K562 (cell line): ENCODE data around the gene ZNF346. TPM values are rescaled to one million over a fixed set of nuclear protein-coding genes. Genes with fewer than 3 reads are reported as not detected.
A peak's percentile ranks its signal among the peaks of the same experiment; 100 is the strongest.

Experiments
- C11orf30 ChIP-seq: fragments of 450-650 bp; IDR thresholded peaks from 2 replicates; pipeline ENCODE4 v1.6.1; 2016; ENCODE audit warnings: low read depth, mild to moderate bottlenecking
- CBFA2T3 ChIP-seq: fragments of 450-650 bp; IDR thresholded peaks from 2 replicates; pipeline ENCODE4 v1.6.1; 2017
- CBX2 ChIP-seq: fragments of 200-600 bp; sonication (generic); IDR thresholded peaks from one replicate; pipeline ENCODE4 v1.6.1; 2012; ENCODE audit warnings: mild to moderate bottlenecking, low read length, inconsistent platforms; ENCODE audit not compliant: insufficient read depth, poor library complexity, severe bottlenecking
- ELF1 ChIP-seq: fragments of 200-800 bp; sonication (Bioruptor generic); IDR thresholded peaks from 2 replicates; pipeline ENCODE4 v1.6.1; 2016; ENCODE audit warnings: missing genetic modification characterization, missing compliant biosample characterization
- ETV1 ChIP-seq: fragments of 450-650 bp; conservative IDR thresholded peaks from 2 replicates; pipeline ENCODE4 v1.6.1; 2016; ENCODE audit warnings: missing genetic modification characterization, control low read depth, low read depth, missing compliant biosample characterization
- FOXA3 ChIP-seq, 2 experiments: fragments of 450-650 bp in 1 of 2; sonication (generic) in 1 of 2; formaldehyde crosslinking; IDR thresholded peaks in 1 of 2; conservative IDR thresholded peaks in 1 of 2; 2 replicates each; pipeline versions ENCODE4 v1.4.0 to v1.8.0; 2020 to 2022; ENCODE audit warnings: mild to moderate bottlenecking in 2 of 2, missing genetic modification reagents in 1 of 2
- KLF6 ChIP-seq: fragments of 250-450 bp; sonication (Bioruptor Pico); IDR thresholded peaks from 2 replicates; pipeline ENCODE4 v1.4.0; 2020; ENCODE audit warnings: mild to moderate bottlenecking, moderate library complexity, borderline replicate concordance
- MED1 ChIP-seq: sonication (generic); formaldehyde crosslinking; IDR thresholded peaks from 2 replicates; pipeline ENCODE4 v1.8.1; 2023; ENCODE audit warnings: missing genetic modification reagents, borderline replicate concordance
- NBN ChIP-seq: fragments of 450-650 bp; IDR thresholded peaks from 2 replicates; pipeline ENCODE4 v1.6.1; 2016; ENCODE audit warnings: low read depth, mild to moderate bottlenecking
- NUFIP1 ChIP-seq: fragments of 450-650 bp; IDR thresholded peaks from 2 replicates; pipeline ENCODE4 v1.6.1; 2018; ENCODE audit not compliant: partially characterized antibody
- POLR2G ChIP-seq: fragments of 200-400 bp; formaldehyde crosslinking; IDR thresholded peaks from 2 replicates; pipeline ENCODE4 v1.6.1; 2017; ENCODE audit warnings: low read depth, mild to moderate bottlenecking, antibody characterized with exemption, low read length, moderate library complexity
- RB1 ChIP-seq: fragments of 450-650 bp; IDR thresholded peaks from 2 replicates; pipeline ENCODE4 v1.6.1; 2017; ENCODE audit warnings: low read depth, mild to moderate bottlenecking
- SRSF7 ChIP-seq: fragments of 200-400 bp; formaldehyde crosslinking; optimal IDR thresholded peaks from 2 replicates; pipeline ENCODE3; 2017; ENCODE audit warnings: mild to moderate bottlenecking, low read depth, low read length
- ZNF12 ChIP-seq: sonication (generic); formaldehyde crosslinking; IDR thresholded peaks from 2 replicates; pipeline ENCODE4 v1.4.0; 2020; ENCODE audit warnings: mild to moderate bottlenecking, missing genetic modification reagents
- ZNF212 ChIP-seq: fragments of 450-650 bp; formaldehyde crosslinking; IDR thresholded peaks from 2 replicates; pipeline ENCODE4 v1.4.0; 2020; ENCODE audit warnings: mild to moderate bottlenecking
- ZNF431 ChIP-seq: sonication (generic); formaldehyde crosslinking; IDR thresholded peaks from 2 replicates; pipeline ENCODE4 v1.8.0; 2022; ENCODE audit warnings: mild to moderate bottlenecking, missing genetic modification reagents
- polyA plus RNA-seq, 8 experiments: library from polyadenylated mRNA; depleted of rRNA in 4 of 8; stranded (reverse) in 5 of 8; unstranded in 3 of 8; fragments of >200 nt; fragmentation: Nextera tagmentation in 2 of 8; fragmentation: Illumina TruSeq in 1 of 8; extraction: Ambion mirVana in 2 of 8; extraction: Trizol in 1 of 8; gene quantifications; 2 replicates each; pipeline versions ENCODE4 v1.2.1 to v1.2.3, GENCODE V29; 2011 to 2014; ENCODE audit warnings: inconsistent platforms in 1 of 8, missing spikeins in 1 of 8
- total RNA-seq, 7 experiments: library from RNA; depleted of rRNA in 6 of 7; stranded (reverse); fragments of >200 nt in 6 of 7; fragmentation: Illumina TruSeq in 2 of 7; extraction: Trizol in 2 of 7; gene quantifications; 2 replicates each; pipeline versions ENCODE4 v1.2.1 to v1.2.3, GENCODE V29; 2011 to 2021; ENCODE audit warnings: low replicate concordance in 1 of 7
- TF ChIP-seq, protein P1 (sequence below), 2 experiments: IDR thresholded peaks; 2 replicates each; pipeline ENCODE4 v1.6.1; 2012; ENCODE audit warnings: improper control_type of control experiment in 2 of 2, low read depth in 2 of 2, low read length in 2 of 2, borderline replicate concordance in 1 of 2
- TF ChIP-seq, protein P2 (sequence below): fragments of 200-800 bp; sonication (Bioruptor generic); IDR thresholded peaks from 2 replicates; pipeline ENCODE4 v1.6.1; 2017; ENCODE audit warnings: missing genetic modification characterization, missing compliant biosample characterization
- TF ChIP-seq, protein P3 (sequence below): fragments of 200-400 bp; formaldehyde crosslinking; IDR thresholded peaks from 2 replicates; pipeline ENCODE4 v1.6.1; 2017; ENCODE audit warnings: mild to moderate bottlenecking, low read depth, low read length, moderate library complexity
- TF ChIP-seq, protein P4 (sequence below): fragments of 250-450 bp; sonication (Bioruptor Pico); IDR thresholded peaks from 2 replicates; pipeline ENCODE4 v1.8.0; 2021; ENCODE audit warnings: moderate library complexity, mild to moderate bottlenecking, inconsistent platforms

ZNF346 gene
- total and polyA plus RNA-seq, 9 of the 15 experiments (the other 6 are each of a cell fraction or from before 2014, with no cell fraction given) = 5.0 to 25.1 (median 20.1) TPM

DNA sequence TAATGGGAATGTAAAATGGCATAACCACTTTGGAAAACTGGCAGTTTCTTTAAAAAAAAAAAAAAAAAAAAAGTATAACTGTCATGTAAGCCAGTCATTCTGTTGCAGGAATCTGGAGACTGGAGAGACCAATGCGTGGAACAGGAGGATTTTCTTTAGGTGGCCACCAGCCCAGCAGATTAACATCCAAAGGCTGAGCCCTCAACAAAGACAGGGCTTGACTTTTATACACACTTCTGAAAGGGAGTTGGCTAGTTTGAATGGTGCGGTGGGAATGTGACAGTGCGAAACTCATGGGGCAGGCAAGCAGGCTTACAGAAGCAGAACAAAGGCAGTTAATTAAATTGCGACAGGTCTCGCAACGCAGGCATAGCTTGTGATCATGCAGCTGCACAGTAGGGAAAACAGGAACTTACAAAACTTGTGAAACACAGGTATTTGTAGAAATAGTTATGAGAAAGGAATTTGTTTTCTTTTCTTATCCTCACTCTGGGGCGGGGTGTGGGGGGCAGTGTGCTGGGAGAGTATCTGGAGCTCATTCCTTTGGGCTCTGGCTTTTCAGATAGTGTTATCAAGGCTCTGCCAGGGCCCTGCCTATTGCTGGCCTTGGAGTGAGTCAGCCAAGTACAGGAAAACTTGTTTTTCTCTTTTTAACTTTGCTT is 27.9 kb upstream of the ZNF346 start (continued):
- TF ChIP-seq, protein P1, sequence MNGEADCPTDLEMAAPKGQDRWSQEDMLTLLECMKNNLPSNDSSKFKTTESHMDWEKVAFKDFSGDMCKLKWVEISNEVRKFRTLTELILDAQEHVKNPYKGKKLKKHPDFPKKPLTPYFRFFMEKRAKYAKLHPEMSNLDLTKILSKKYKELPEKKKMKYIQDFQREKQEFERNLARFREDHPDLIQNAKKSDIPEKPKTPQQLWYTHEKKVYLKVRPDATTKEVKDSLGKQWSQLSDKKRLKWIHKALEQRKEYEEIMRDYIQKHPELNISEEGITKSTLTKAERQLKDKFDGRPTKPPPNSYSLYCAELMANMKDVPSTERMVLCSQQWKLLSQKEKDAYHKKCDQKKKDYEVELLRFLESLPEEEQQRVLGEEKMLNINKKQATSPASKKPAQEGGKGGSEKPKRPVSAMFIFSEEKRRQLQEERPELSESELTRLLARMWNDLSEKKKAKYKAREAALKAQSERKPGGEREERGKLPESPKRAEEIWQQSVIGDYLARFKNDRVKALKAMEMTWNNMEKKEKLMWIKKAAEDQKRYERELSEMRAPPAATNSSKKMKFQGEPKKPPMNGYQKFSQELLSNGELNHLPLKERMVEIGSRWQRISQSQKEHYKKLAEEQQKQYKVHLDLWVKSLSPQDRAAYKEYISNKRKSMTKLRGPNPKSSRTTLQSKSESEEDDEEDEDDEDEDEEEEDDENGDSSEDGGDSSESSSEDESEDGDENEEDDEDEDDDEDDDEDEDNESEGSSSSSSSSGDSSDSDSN (IDR thresholded peaks at IDR 0.05; ENCODE audit: borderline replicate concordance in 1 of 2, low read depth in 2 of 2, low read length in 2 of 2) = no peak; a peak in 1 of 4 replicates
- TF ChIP-seq RB1 = no peak
- TF ChIP-seq CBFA2T3 = peak; percentile 99
- TF ChIP-seq, protein P2, sequence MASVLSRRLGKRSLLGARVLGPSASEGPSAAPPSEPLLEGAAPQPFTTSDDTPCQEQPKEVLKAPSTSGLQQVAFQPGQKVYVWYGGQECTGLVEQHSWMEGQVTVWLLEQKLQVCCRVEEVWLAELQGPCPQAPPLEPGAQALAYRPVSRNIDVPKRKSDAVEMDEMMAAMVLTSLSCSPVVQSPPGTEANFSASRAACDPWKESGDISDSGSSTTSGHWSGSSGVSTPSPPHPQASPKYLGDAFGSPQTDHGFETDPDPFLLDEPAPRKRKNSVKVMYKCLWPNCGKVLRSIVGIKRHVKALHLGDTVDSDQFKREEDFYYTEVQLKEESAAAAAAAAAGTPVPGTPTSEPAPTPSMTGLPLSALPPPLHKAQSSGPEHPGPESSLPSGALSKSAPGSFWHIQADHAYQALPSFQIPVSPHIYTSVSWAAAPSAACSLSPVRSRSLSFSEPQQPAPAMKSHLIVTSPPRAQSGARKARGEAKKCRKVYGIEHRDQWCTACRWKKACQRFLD (CRISPR knock-in tag) = peak; percentile 94
- TF ChIP-seq FOXA3 (CRISPR knock-in tag; conservative IDR thresholded peaks at IDR 0.05 in 1 of 2, IDR thresholded peaks at IDR 0.05 in 1 of 2) = peak in 1 of 2 experiments; percentile 65; a peak in 2 of 4 replicates
- TF ChIP-seq ZNF212 (CRISPR knock-in tag) = 0 out of 2 replicates have a peak, but pooled peaks have one; percentile 72
- TF ChIP-seq CBX2 = no peak
- TF ChIP-seq NBN = peak; percentile 96
- TF ChIP-seq ZNF12 = no peak
- TF ChIP-seq POLR2G = no peak
- peak; percentile 55; the same call in 1 of the 2 replicates for TF ChIP-seq C11orf30
- TF ChIP-seq SRSF7 = no peak
- TF ChIP-seq, protein P3, sequence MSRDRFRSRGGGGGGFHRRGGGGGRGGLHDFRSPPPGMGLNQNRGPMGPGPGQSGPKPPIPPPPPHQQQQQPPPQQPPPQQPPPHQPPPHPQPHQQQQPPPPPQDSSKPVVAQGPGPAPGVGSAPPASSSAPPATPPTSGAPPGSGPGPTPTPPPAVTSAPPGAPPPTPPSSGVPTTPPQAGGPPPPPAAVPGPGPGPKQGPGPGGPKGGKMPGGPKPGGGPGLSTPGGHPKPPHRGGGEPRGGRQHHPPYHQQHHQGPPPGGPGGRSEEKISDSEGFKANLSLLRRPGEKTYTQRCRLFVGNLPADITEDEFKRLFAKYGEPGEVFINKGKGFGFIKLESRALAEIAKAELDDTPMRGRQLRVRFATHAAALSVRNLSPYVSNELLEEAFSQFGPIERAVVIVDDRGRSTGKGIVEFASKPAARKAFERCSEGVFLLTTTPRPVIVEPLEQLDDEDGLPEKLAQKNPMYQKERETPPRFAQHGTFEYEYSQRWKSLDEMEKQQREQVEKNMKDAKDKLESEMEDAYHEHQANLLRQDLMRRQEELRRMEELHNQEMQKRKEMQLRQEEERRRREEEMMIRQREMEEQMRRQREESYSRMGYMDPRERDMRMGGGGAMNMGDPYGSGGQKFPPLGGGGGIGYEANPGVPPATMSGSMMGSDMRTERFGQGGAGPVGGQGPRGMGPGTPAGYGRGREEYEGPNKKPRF = no peak
- TF ChIP-seq NUFIP1 = no peak
- TF ChIP-seq KLF6 (CRISPR knock-in tag) = peak; percentile 73; the same call in 1 of the 2 replicates
- TF ChIP-seq ZNF431 = 0 out of 2 replicates have a peak, but pooled peaks have one; percentile 46
- peak; percentile 77 for TF ChIP-seq ETV1 (tag)
- TF ChIP-seq, protein P4, sequence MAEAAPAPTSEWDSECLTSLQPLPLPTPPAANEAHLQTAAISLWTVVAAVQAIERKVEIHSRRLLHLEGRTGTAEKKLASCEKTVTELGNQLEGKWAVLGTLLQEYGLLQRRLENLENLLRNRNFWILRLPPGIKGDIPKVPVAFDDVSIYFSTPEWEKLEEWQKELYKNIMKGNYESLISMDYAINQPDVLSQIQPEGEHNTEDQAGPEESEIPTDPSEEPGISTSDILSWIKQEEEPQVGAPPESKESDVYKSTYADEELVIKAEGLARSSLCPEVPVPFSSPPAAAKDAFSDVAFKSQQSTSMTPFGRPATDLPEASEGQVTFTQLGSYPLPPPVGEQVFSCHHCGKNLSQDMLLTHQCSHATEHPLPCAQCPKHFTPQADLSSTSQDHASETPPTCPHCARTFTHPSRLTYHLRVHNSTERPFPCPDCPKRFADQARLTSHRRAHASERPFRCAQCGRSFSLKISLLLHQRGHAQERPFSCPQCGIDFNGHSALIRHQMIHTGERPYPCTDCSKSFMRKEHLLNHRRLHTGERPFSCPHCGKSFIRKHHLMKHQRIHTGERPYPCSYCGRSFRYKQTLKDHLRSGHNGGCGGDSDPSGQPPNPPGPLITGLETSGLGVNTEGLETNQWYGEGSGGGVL (CRISPR knock-in tag) = no peak
- no peak for TF ChIP-seq MED1 (CRISPR knock-in tag)
- peak; percentile 57 for TF ChIP-seq ELF1 (tag)
